Measurements from ENCODE around the gene PSTPIP1. TPM values are rescaled to one million over a fixed set of nuclear protein-coding genes. Genes with fewer than 3 reads are reported as not detected.
A peak's percentile ranks its signal among the peaks of the same experiment; 100 is the strongest.

Gene PSTPIP1
- total and polyA plus RNA-seq, 2 experiments from 2014 or later = 0.80 to 3.7 TPM

DNA sequence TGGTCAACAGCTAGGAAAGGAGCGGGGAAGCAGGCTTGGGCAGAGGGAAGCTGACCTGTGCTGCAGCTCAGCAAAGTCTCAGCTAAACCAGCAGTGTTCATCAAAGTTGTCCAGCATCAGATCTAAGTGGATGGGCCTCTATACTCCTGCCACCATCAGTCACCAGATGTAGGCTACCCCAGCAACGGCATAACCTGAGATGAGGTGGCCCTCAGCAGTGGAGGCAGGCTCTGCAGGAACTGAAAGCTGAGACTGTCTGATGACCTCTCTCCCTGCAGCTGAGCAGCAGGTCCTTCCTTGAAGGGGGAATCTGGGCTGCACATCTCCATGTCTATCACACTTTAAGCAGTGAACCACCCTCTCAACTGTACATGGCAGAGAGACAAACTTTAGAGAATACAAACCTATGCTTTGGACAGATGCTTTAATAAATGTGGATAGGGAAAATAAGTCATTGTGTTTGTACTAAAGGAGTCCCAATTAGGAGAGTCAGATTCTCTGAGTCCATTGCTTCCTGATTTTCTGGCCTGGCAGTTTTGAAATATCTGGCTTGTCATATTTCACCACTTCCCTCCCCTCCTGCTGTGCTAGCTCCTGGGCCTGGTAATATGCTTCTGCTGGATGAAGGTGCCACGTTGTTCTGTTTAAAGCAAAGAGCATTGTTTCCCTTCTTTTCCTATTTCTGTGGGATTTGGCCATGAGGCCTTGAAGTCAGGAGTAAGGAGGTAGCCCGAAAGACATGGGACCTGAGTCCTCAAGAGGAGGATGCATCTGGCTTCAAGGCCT is 11.1 kb upstream of the PSTPIP1 start:
- no peaks in the 10 kb centered on the region; the same call in 2 of the 3 replicates for H3K36me3 Mint-ChIP-seq (ENCODE audit: low read depth)
- H4K20me1 ChIP-seq (replicated peaks; ENCODE audit: insufficient read depth) = no peaks in the 10 kb centered on the region
- no peaks in the 10 kb centered on the region for H3K27me3 ChIP-seq (ENCODE audit: insufficient read depth)
- peaks cover 5% of the 10 kb centered on the region for H3K4me1 Mint-ChIP-seq
- no peaks in the 10 kb centered on the region for H3K36me3 ChIP-seq (ENCODE audit: insufficient read depth)
- DNase-seq (ENCODE audit: low spot score) (no peak), ATAC-seq (no peak)
- H3K4me1 ChIP-seq (ENCODE audit: insufficient read depth) = no peaks in the 10 kb centered on the region
- no peaks in the 10 kb centered on the region for H3F3A ChIP-seq (replicated peaks; ENCODE audit: low read depth)
- H3K9me3 Mint-ChIP-seq = peaks cover 6% of the 10 kb centered on the region; the same call in 2 of the 3 replicates
- H3K4me3 ChIP-seq = no peak overlapping the region
- H3K79me2 ChIP-seq (replicated peaks; ENCODE audit: insufficient read depth) = no peaks in the 10 kb centered on the region
- no peaks in the 10 kb centered on the region for H3K27me3 Mint-ChIP-seq (ENCODE audit: insufficient read depth, low read depth, poor library complexity)
- no peak overlapping the region for H2AFZ ChIP-seq
- no peaks in the 10 kb centered on the region for H3K9me2 ChIP-seq (ENCODE audit: insufficient read depth)
- TF ChIP-seq NANOG (IDR thresholded peaks at IDR 0.05; ENCODE audit: borderline replicate concordance) = no peak
- TF ChIP-seq POLR2AphosphoS5 (IDR thresholded peaks at IDR 0.05; ENCODE audit: low read depth) = no peak
- TF ChIP-seq CREB1 (CRISPR knock-in tag; IDR thresholded peaks at IDR 0.05; ENCODE audit: low read depth) = no peak
- TF ChIP-seq JUNB (IDR thresholded peaks at IDR 0.05; ENCODE audit: unreplicated experiment) = no peak
- TF ChIP-seq, protein P1, sequence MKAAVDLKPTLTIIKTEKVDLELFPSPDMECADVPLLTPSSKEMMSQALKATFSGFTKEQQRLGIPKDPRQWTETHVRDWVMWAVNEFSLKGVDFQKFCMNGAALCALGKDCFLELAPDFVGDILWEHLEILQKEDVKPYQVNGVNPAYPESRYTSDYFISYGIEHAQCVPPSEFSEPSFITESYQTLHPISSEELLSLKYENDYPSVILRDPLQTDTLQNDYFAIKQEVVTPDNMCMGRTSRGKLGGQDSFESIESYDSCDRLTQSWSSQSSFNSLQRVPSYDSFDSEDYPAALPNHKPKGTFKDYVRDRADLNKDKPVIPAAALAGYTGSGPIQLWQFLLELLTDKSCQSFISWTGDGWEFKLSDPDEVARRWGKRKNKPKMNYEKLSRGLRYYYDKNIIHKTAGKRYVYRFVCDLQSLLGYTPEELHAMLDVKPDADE (IDR thresholded peaks at IDR 0.05) = no peak
- TF ChIP-seq, protein P2, sequence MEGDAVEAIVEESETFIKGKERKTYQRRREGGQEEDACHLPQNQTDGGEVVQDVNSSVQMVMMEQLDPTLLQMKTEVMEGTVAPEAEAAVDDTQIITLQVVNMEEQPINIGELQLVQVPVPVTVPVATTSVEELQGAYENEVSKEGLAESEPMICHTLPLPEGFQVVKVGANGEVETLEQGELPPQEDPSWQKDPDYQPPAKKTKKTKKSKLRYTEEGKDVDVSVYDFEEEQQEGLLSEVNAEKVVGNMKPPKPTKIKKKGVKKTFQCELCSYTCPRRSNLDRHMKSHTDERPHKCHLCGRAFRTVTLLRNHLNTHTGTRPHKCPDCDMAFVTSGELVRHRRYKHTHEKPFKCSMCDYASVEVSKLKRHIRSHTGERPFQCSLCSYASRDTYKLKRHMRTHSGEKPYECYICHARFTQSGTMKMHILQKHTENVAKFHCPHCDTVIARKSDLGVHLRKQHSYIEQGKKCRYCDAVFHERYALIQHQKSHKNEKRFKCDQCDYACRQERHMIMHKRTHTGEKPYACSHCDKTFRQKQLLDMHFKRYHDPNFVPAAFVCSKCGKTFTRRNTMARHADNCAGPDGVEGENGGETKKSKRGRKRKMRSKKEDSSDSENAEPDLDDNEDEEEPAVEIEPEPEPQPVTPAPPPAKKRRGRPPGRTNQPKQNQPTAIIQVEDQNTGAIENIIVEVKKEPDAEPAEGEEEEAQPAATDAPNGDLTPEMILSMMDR (conservative IDR thresholded peaks at IDR 0.05; ENCODE audit: low read depth in 2 of 2) = no peak
- no peak for TF ChIP-seq EZH2phosphoT487 (IDR thresholded peaks at IDR 0.05; ENCODE audit: unreplicated experiment)
- TF ChIP-seq STAT1 (IDR thresholded peaks at IDR 0.05; ENCODE audit: unreplicated experiment) = no peak
- TF ChIP-seq EZH2 (IDR thresholded peaks at IDR 0.05; ENCODE audit: low read depth, unreplicated experiment) = no peak
- TF ChIP-seq, protein P3, sequence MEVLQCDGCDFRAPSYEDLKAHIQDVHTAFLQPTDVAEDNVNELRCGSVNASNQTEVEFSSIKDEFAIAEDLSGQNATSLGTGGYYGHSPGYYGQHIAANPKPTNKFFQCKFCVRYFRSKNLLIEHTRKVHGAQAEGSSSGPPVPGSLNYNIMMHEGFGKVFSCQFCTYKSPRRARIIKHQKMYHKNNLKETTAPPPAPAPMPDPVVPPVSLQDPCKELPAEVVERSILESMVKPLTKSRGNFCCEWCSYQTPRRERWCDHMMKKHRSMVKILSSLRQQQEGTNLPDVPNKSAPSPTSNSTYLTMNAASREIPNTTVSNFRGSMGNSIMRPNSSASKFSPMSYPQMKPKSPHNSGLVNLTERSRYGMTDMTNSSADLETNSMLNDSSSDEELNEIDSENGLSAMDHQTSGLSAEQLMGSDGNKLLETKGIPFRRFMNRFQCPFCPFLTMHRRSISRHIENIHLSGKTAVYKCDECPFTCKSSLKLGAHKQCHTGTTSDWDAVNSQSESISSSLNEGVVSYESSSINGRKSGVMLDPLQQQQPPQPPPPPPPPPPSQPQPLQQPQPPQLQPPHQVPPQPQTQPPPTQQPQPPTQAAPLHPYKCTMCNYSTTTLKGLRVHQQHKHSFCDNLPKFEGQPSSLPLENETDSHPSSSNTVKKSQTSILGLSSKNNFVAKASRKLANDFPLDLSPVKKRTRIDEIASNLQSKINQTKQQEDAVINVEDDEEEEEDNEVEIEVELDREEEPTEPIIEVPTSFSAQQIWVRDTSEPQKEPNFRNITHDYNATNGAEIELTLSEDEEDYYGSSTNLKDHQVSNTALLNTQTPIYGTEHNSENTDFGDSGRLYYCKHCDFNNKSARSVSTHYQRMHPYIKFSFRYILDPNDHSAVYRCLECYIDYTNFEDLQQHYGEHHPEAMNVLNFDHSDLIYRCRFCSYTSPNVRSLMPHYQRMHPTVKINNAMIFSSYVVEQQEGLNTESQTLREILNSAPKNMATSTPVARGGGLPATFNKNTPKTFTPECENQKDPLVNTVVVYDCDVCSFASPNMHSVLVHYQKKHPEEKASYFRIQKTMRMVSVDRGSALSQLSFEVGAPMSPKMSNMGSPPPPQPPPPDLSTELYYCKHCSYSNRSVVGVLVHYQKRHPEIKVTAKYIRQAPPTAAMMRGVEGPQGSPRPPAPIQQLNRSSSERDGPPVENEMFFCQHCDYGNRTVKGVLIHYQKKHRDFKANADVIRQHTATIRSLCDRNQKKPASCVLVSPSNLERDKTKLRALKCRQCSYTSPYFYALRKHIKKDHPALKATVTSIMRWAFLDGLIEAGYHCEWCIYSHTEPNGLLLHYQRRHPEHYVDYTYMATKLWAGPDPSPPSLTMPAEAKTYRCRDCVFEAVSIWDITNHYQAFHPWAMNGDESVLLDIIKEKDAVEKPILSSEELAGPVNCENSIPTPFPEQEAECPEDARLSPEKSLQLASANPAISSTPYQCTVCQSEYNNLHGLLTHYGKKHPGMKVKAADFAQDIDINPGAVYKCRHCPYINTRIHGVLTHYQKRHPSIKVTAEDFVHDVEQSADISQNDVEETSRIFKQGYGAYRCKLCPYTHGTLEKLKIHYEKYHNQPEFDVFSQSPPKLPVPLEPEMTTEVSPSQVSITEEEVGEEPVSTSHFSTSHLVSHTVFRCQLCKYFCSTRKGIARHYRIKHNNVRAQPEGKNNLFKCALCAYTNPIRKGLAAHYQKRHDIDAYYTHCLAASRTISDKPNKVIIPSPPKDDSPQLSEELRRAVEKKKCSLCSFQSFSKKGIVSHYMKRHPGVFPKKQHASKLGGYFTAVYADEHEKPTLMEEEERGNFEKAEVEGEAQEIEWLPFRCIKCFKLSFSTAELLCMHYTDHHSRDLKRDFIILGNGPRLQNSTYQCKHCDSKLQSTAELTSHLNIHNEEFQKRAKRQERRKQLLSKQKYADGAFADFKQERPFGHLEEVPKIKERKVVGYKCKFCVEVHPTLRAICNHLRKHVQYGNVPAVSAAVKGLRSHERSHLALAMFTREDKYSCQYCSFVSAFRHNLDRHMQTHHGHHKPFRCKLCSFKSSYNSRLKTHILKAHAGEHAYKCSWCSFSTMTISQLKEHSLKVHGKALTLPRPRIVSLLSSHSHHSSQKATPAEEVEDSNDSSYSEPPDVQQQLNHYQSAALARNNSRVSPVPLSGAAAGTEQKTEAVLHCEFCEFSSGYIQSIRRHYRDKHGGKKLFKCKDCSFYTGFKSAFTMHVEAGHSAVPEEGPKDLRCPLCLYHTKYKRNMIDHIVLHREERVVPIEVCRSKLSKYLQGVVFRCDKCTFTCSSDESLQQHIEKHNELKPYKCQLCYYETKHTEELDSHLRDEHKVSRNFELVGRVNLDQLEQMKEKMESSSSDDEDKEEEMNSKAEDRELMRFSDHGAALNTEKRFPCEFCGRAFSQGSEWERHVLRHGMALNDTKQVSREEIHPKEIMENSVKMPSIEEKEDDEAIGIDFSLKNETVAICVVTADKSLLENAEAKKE (CRISPR knock-in tag; IDR thresholded peaks at IDR 0.05) = no peak
- TF ChIP-seq, protein P4, sequence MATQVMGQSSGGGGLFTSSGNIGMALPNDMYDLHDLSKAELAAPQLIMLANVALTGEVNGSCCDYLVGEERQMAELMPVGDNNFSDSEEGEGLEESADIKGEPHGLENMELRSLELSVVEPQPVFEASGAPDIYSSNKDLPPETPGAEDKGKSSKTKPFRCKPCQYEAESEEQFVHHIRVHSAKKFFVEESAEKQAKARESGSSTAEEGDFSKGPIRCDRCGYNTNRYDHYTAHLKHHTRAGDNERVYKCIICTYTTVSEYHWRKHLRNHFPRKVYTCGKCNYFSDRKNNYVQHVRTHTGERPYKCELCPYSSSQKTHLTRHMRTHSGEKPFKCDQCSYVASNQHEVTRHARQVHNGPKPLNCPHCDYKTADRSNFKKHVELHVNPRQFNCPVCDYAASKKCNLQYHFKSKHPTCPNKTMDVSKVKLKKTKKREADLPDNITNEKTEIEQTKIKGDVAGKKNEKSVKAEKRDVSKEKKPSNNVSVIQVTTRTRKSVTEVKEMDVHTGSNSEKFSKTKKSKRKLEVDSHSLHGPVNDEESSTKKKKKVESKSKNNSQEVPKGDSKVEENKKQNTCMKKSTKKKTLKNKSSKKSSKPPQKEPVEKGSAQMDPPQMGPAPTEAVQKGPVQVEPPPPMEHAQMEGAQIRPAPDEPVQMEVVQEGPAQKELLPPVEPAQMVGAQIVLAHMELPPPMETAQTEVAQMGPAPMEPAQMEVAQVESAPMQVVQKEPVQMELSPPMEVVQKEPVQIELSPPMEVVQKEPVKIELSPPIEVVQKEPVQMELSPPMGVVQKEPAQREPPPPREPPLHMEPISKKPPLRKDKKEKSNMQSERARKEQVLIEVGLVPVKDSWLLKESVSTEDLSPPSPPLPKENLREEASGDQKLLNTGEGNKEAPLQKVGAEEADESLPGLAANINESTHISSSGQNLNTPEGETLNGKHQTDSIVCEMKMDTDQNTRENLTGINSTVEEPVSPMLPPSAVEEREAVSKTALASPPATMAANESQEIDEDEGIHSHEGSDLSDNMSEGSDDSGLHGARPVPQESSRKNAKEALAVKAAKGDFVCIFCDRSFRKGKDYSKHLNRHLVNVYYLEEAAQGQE (IDR thresholded peaks at IDR 0.05; ENCODE audit: unreplicated experiment) = no peak
- no peak for TF ChIP-seq ZNF331 (CRISPR knock-in tag; IDR thresholded peaks at IDR 0.05; ENCODE audit: low read depth)
- TF ChIP-seq ZNF114 (CRISPR knock-in tag; IDR thresholded peaks at IDR 0.05) = no peak
- H3K4me3 Mint-ChIP-seq = no peak overlapping the region; the same call in 2 of the 3 replicates
- no peak overlapping the region for H3K4me2 ChIP-seq
- H3K27ac ChIP-seq (ENCODE audit: low read depth) = no peak overlapping the region
- H3K27ac Mint-ChIP-seq = peak overlapping the region; percentile 44; the same call in 1 of the 2 replicates
